Colon (tissue), 2 donors: ENCODE data around the gene TRIM62.
"Not testable (repeated sequence)": the region's sequence is repeated elsewhere in the genome, so short reads cannot be mapped to it uniquely, and the experiment has no call there.

Experiments
- FAIRE-seq: peaks from 2 replicates; lab custom pipeline; 2012; peaks lifted over from hg19 to GRCh38; lab: Jason Lieb, UNC
- donor health status: control.
- donor health status: control.

The TRIM62 gene

GRCh38 chr1:33133478-33134105, 48.3 kb downstream of the TRIM62 start:
- FAIRE-seq = no peak

GRCh38 chr1:33132549-33132948, 49.3 kb downstream of the TRIM62 start:
- FAIRE-seq = no peak

GRCh38 chr1:33131191-33131590, 50.7 kb downstream of the TRIM62 start:
- FAIRE-seq = no peak

GRCh38 chr1:33130297-33130696, 51.5 kb downstream of the TRIM62 start:
- no peak for FAIRE-seq

- no peak for FAIRE-seq
Measured at GRCh38 chr1:33128781-33129180, 53.1 kb downstream of the TRIM62 start.

- peak; percentile 95 for FAIRE-seq
Measured at GRCh38 chr1:33127001-33127823, 54.6 kb downstream of the TRIM62 start.

- no peak for FAIRE-seq
Measured at GRCh38 chr1:33126411-33127000, 55.3 kb downstream of the TRIM62 start.

GRCh38 chr1:33124647-33125046, 57.2 kb downstream of the TRIM62 start:
- not testable (repeated sequence) for FAIRE-seq

- FAIRE-seq = no peak
Measured at GRCh38 chr1:33123266-33123665, 58.6 kb downstream of the TRIM62 start.

- FAIRE-seq = no peak
Measured at GRCh38 chr1:33122483-33123178, 59.2 kb downstream of the TRIM62 start.

- FAIRE-seq = no peak
Measured at GRCh38 chr1:33121728-33122127, 60.1 kb downstream of the TRIM62 start.

GRCh38 chr1:33120436-33121231, 61.2 kb downstream of the TRIM62 start:
- no peak for FAIRE-seq

- no peak for FAIRE-seq
Measured at GRCh38 chr1:33119532-33120217, 62.2 kb downstream of the TRIM62 start.

- no peak for FAIRE-seq
Measured at GRCh38 chr1:33119050-33119449, 62.8 kb downstream of the TRIM62 start.

- FAIRE-seq = no peak
Measured at GRCh38 chr1:33118274-33118673, 63.6 kb downstream of the TRIM62 start.

- no peak for FAIRE-seq
Measured at GRCh38 chr1:33117440-33118085, 64.3 kb downstream of the TRIM62 start.

GRCh38 chr1:33111965-33112364, 69.9 kb downstream of the TRIM62 start:
- no peak for FAIRE-seq

- no peak for FAIRE-seq
Measured at GRCh38 chr1:33110477-33110876, 71.4 kb downstream of the TRIM62 start.

- FAIRE-seq = not testable (repeated sequence)
Measured at GRCh38 chr1:33100119-33100415, 81.8 kb downstream of the TRIM62 start.

GRCh38 chr1:33099290-33100118, 82.3 kb downstream of the TRIM62 start:
- FAIRE-seq = no peak
